NCI-H510A (cell line): ENCODE data around the gene RSKR.
"Not testable (repeated sequence)": the region's sequence is repeated elsewhere in the genome, so short reads cannot be mapped to it uniquely, and the experiment has no call there.

Experiments
- DNase-seq: peaks from one replicate; lab custom pipeline; 2025; lab: John Stamatoyannopoulos, UW

Gene RSKR

GRCh38 chr17:28577466-28577824 is 36.5 kb downstream of the RSKR start:
- DNase-seq: no peak

DNA sequence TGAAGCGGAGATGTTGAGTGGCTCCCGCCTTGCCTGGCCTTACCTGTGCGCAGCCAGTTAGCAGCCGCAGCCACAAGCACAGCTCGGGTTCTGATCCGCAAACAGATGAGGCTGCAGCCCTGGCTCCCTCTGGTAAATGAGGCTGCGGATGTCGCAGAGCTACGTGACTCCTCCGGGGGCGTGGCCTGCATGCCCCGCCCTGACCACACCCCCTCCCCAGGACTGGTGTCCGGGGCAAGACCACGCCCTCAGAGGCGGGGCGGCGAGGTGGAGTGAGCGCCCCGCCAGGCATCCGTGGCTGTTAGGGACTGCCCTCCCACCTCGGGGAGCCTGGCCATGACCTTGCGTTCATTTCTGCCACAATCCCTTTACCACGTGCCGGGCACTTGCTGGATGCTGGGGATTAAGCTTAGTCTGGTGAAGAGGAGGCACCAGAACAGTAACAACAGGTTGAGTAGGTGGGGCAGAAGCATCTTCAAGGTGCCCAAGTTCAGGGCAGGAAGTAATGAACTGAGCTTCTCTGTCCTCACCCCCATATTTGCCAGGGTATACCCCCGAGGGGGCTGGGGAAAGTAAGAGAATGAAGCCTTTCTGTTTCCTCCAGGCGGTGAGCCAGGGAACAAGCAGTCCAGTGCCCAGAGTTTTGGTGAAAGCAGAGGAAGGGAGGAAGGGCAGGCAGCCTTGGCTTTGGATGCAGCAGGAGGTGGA is 37.1 kb downstream of the RSKR start, which contains the start of gene ALDOC:
Gene ALDOC, minus strand, starts transcription at position 138 of the 708 bp plus-strand sequence. CDS start 1,363 bp downstream, outside the sequence.
- peak; percentile 87 for DNase-seq

DNA sequence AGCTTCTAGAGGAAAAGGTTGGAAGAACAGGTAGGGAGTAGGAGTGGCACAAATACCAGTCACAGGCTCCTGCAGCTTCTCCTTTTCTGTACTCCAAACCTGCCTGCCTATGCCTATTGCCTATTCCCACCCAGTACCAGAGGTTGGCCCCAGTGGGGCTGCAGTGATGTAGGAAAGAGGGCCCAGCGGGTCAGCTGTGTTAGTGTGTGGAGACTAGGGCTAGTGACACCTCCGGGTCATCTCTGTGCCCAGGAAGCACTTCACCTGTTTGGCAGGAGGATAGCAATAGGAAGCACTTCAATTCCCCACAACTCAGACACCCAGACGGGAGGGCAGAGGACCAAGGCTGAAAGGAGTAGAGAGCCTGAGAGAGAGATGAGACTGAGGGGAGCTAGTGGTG is 38.0 kb downstream of the RSKR start:
- not testable (repeated sequence) for DNase-seq

DNA sequence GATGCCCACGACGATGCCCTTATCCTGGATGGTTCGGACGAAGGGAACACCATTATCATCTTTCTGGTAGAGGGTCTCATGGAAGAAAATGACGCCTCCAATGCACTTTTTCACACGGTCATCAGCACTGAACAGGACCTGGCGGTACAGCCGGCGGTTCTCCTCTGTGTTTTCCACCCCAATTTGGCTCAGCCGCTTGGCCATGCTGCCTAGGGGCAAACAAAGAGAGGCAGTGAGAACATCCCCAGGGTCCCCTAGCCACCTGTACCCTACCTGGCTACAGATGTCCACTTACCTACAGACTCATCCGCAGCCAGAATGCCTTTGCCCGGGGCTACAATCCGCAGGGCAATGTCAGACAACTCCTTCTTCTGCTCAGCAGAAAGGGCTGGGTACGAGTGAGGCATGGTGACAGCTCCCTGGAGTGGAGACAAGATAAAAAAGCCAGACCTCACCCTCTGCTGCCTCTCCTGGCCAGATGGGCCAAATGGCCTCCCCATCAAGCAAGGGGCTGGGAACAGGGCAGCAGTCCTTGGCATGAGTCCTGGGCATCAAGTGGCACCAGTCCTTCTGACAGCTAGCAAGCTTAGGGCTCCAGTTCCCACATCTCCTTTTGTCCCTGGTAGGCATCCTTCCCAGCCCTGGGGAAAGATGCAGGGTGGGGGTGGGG is 38.7 kb downstream of the RSKR start:
- DNase-seq: no peak

DNA sequence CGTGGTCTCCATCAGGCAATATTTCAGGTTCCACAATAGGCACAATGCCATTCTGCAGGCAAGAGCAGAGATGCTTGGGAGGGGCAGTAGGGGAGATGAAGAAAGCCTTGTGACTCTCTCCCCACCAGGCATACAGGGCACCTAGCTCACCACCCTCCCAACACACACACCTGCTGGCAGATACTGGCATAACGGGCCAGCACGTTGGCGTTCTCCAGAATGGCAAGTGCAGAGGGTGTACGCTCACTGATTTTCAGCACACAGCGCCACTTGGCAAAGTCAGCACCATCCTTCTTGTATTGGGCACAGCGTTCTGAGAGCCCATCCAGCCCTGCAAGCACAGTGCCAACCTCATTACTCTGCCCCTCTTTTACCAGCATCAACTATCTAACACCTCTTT is 39.5 kb downstream of the RSKR start:
- no peak for DNase-seq

- no peak for DNase-seq
Observed at GRCh38 chr17:28573966-28574480, 40.0 kb downstream of the RSKR start.

- DNase-seq: no peak
Observed at GRCh38 chr17:28573521-28573920, 40.5 kb downstream of the RSKR start.

- DNase-seq: no peak
Observed at GRCh38 chr17:28573040-28573380, 41.0 kb downstream of the RSKR start.

- DNase-seq: no peak
Observed at GRCh38 chr17:28572259-28573039, 41.5 kb downstream of the RSKR start.

DNA sequence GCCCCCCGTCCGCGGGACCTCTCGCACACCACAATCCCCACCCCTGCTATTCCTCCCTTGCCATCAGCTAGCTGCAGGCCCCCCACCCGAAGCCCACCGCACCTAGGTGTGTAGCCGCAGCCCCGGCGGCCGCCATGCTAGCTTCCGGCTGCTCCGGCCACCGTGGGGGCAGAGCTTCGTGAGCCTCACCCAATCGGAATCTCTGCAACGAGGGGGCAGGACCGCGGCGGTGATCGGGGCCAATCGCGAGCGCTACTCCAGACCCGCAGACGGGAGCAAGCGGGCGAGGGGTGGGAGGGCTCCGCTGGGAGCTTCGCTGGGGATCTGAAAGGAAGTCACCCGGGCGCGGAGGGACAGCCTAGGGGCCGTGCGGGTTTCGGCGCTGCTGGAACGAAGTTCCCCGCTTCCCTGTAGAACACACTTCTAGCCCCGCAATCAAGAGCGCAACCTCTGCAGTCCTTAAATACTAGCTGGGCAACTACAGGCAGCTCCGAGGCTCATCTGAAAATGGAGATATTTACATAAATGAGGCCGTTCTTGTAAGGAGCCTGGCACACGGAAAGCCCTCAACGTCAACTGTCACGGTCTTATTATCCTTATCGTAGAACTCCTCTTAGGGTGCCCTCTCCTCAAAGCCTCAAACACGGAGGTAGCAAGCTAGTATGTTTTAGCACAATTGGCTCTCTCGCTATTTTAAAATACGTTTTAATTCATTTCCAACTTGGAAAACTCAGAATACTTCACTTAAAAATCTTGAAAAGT is 42.4 kb downstream of the RSKR start, which contains the start of gene PIGS:
Gene PIGS, minus strand, starts transcription at position 164 of the 762 bp plus-strand sequence. Its CDS starts 28 bp downstream, at position 136.
- peak; percentile 92 for DNase-seq

GRCh38 chr17:28570716-28571360 is 43.1 kb downstream of the RSKR start:
- DNase-seq: peak; percentile 25

- DNase-seq: no peak
Observed at GRCh38 chr17:28569446-28569845, 44.5 kb downstream of the RSKR start.

GRCh38 chr17:28567604-28568003 is 46.4 kb downstream of the RSKR start:
- no peak for DNase-seq

DNA sequence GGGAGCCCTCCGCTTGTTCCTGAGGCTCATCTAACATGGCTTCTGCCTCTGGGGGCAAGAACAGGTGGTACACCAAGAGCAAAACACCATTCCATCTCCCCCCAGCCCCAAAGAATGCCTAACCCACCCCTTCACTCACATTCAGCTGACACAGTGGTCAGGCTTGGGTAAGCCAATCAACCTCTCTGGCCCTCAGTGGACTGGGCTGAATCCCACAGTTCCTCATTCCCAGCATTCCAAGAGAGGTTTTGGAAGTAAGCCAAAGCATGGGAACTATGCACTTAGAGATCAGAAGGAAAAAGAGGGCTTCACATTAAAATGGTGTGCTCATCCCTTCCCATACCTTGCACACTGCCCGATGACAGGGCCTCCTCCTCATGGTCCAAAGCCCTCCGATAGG is 50.5 kb downstream of the RSKR start:
- DNase-seq: no peak
